Psoas muscle (tissue), 8 donors: Measurements from ENCODE around the gene LDAF1. TPM values are rescaled to one million over a fixed set of nuclear protein-coding genes. Genes with fewer than 3 reads are reported as not detected.

Experiments used
- ATAC-seq, 4 donors: fragments of 200-7000 bp; cut with Tn5 transposase; one replicate each; pipeline ENCODE4 v1.9.1; 2020; ENCODE audit warnings: moderate library complexity in 3 of 4, mild to moderate bottlenecking in 2 of 4
- DNase-seq, 2 donors: peaks; one replicate each; pipeline ENCODE4 v3.0.0-alpha.2; 2020
- H3K27ac ChIP-seq: fragments of 200-600 bp; one replicate; pipeline ENCODE4 v1.8.0; 2022
- H3K27me3 ChIP-seq, 3 donors: fragments of 200-600 bp in 1 of 3; one replicate each; pipeline versions ENCODE4 v1.6.1 to v1.8.0; 2013 to 2022; ENCODE audit warnings: low read length in 2 of 3, mild to moderate bottlenecking in 2 of 3, moderate library complexity in 1 of 3; ENCODE audit not compliant: insufficient read depth in 3 of 3
- H3K36me3 ChIP-seq, 2 donors: fragments of 200-600 bp in 1 of 2; one replicate each; pipeline versions ENCODE4 v1.6.1 to v1.8.0; 2013 to 2022; ENCODE audit warnings: low read depth in 1 of 2, mild to moderate bottlenecking in 1 of 2, moderate library complexity in 1 of 2; ENCODE audit not compliant: insufficient read depth in 1 of 2
- H3K4me1 ChIP-seq: fragments of 200-600 bp; one replicate; pipeline ENCODE4 v1.8.0; 2022
- H3K4me3 ChIP-seq: fragments of 200-600 bp; one replicate; pipeline ENCODE4 v1.8.0; 2022; ENCODE audit warnings: mild to moderate bottlenecking
- H3K9me3 ChIP-seq: fragments of 200-600 bp; one replicate; pipeline ENCODE4 v1.8.0; 2022
- WGBS, 3 donors: extraction: QIAGEN DNeasy Blood & Tissue Kit; methylation state at CpG; one replicate each; pipeline versions ENCODE4 v1.1.6 to v1.1.7; 2013; 5-methylcytosine and 5-hydroxymethylcytosine counted together
- intact Hi-C, 2 donors: fragments of 100-400 bp; cut with DNase I; formaldehyde crosslinking; loops; one replicate each; pipeline versions ENCODE4 v1.11.0 to v1.14.2; 2022
- polyA plus RNA-seq, 3 donors: library from polyadenylated mRNA; stranded (reverse); fragments of 200-250 nt; gene quantifications; one replicate each; pipeline ENCODE4 v1.2.3, GENCODE V29; 2013
- total RNA-seq, 4 donors: library from RNA; stranded (reverse); fragmentation: NEBNext Ultra II Directional in 2 of 4; extraction: Animal tissue kit (Norgen Biotek cat#: 25700) in 2 of 4; gene quantifications; one replicate each; pipeline versions ENCODE4 v1.2.1 to v1.2.4, GENCODE V29; 2021 to 2023
- TF ChIP-seq, protein P1 (sequence below): fragments of 200-600 bp; IDR thresholded peaks from one replicate; pipeline ENCODE4 v1.8.0; 2022; ENCODE audit warnings: antibody characterized with exemption
- donor health status: healthy with polysubstance abuse.
- donor health status: DM: no; HTN: no; CAD: no; lungs with moderate emphysema.
- donor health status: Bipolar disorder and iron deficiency.
- donor health status: healthy.
- donor health status: DM: yes; HTN: yes; CAD: no.
- donor health status: DM: no; HTN: no; CAD: no.
- donor health status: DM: no; HTN: no; CAD: no.
- donor health status: DM: yes; HTN: yes; CAD: no.

The LDAF1 gene
- total and polyA plus RNA-seq, 7 donors, result 25.7 to 57.3 (median 39.2) TPM

GRCh38 chr16:21184834-21185233, 26.4 kb downstream of the LDAF1 start:
- H3K4me1 ChIP-seq, result no peaks in the 10 kb centered on the region
- no peaks in the 10 kb centered on the region for H3K9me3 ChIP-seq
- H3K27ac ChIP-seq, result no peak overlapping the region
- ATAC-seq, result no peak
- H3K4me3 ChIP-seq, result no peak overlapping the region
- peaks cover 8 to 29% of the 10 kb centered on the region in 2 donors for H3K36me3 ChIP-seq
- TF ChIP-seq, protein P1, sequence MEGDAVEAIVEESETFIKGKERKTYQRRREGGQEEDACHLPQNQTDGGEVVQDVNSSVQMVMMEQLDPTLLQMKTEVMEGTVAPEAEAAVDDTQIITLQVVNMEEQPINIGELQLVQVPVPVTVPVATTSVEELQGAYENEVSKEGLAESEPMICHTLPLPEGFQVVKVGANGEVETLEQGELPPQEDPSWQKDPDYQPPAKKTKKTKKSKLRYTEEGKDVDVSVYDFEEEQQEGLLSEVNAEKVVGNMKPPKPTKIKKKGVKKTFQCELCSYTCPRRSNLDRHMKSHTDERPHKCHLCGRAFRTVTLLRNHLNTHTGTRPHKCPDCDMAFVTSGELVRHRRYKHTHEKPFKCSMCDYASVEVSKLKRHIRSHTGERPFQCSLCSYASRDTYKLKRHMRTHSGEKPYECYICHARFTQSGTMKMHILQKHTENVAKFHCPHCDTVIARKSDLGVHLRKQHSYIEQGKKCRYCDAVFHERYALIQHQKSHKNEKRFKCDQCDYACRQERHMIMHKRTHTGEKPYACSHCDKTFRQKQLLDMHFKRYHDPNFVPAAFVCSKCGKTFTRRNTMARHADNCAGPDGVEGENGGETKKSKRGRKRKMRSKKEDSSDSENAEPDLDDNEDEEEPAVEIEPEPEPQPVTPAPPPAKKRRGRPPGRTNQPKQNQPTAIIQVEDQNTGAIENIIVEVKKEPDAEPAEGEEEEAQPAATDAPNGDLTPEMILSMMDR, result no peak
- DNase-seq, result no peak
- 80 to 84% (median 82%) methylated on average over 3 of the region's 3 CpGs for WGBS, 3 donors
- intact Hi-C loops, result loop anchor here (5.0 kb wide), 3 partner anchors 92 to 1137 kb away; partner anchors contain the start of gene CRYM (in 1 of the 2)
- no peaks in the 10 kb centered on the region for H3K27me3 ChIP-seq

DNA sequence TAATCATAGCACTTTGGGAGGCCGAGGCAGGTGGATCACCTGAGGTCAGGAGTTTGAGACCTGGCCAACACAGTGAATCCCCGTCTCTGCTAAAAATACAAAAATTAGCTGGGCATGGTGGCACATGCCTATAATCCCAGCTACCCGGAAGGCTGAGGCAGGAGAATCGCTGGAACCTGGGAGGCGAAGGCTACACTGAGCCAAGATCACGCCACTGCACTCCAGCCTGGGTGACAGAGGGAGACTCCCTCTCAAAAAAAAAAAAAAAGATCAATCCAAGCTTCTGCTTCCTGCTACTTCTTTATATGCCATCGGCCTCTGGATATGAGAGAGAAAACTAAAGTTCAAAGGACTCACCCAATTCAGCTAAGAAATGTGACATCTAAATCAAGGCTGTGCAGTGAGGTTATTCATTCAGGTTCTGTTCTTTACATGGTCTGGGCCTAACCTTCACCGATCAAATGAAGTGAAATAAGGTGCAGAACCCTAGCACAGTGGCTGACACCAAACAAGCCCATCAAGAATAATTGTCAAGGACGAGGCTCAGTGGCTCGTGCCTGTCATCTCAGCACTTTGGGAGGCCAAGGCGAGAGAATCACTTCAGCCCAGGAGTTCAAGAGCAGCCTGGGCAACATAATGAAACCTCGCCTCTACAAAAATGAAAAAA, 27.3 kb downstream of the LDAF1 start:
- Histone ChIP-seq H3K9me3 (no peaks in the 10 kb centered on the region), H3K27ac (no peak overlapping the region), H3K36me3 (peaks cover 5 to 20% of the 10 kb centered on the region in 2 donors), H3K27me3 (no peaks in the 10 kb centered on the region), H3K4me3 (no peak overlapping the region), H3K4me1 (no peaks in the 10 kb centered on the region)
- DNase-seq (no peak), ATAC-seq (no peak)
- TF ChIP-seq, protein P1, result no peak
- intact Hi-C loops, result loop anchor here (5.0 kb wide), 3 partner anchors 92 to 1137 kb away; partner anchors contain the start of gene CRYM (in 1 of the 2)
- whole genome bisulfite sequencing, 3 donors, result 75 to 81% (median 77%) methylated on average over 12 of the region's 12 CpGs

DNA sequence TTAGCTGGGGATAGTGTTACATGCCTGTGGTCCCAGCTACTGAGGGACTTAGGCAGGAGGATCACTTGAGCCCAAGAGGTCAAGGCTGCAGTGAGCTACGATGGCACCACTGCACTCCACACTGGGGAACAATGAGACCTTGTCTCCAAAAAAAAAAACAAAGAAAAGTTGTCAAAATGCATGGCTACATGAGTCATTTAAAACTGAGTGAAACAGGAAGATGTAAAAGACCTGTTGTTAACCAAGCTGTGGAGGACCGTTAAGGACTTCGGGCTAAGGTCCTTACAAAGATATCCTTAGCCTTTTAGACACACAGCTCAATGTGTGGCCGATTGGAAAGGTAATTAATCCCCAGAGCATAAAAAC, 27.8 kb downstream of the LDAF1 start:
- intact Hi-C loops, result loop anchor here (5.0 kb wide), 3 partner anchors 91 to 1136 kb away; partner anchors contain the start of gene CRYM (in 1 of the 2)
- DNase-seq (no peak), ATAC-seq (no peak)
- H3K9me3 ChIP-seq, result no peaks in the 10 kb centered on the region
- peaks cover under 1 to 14% of the 10 kb centered on the region in 2 donors for H3K36me3 ChIP-seq
- no peaks in the 10 kb centered on the region for H3K4me1 ChIP-seq
- no peaks in the 10 kb centered on the region for H3K27me3 ChIP-seq
- WGBS, 3 donors, result 62 to 71% (median 62%) methylated on average over 4 of the region's 4 CpGs
- TF ChIP-seq, protein P1, result no peak
- H3K27ac ChIP-seq, result no peak overlapping the region
- no peak overlapping the region for H3K4me3 ChIP-seq

DNA sequence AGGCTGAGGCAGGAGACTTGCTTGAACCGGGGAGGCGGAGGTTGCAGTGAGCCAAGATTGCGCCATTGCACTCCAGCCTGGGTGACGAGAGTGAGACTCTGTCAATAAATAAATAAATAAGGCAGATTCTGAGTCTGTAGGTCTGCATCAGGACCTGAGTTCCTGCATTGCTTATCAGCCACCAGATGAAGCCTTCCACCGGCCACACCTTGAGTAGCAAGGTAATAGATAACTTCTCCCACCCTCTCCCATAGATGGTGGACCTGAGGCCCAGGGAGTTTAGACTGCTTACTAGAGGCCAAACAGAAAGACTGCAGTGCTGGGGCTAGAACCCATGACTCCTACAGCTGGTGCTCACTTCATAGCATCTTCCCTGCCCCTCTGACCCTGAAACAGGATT, 30.8 kb downstream of the LDAF1 start:
- Histone ChIP-seq H3K4me3 (no peak overlapping the region), H3K36me3 (no peaks in the 10 kb centered on the region), H3K9me3 (no peaks in the 10 kb centered on the region), H3K27ac (no peak overlapping the region), H3K27me3 (no peaks in the 10 kb centered on the region), H3K4me1 (no peaks in the 10 kb centered on the region)
- DNase-seq, result no peak
- WGBS, 3 donors, result 83 to 96% (median 90%) methylated on average over 5 of the region's 5 CpGs
- intact Hi-C loops, result loop anchor here (2.0 to 5.0 kb wide), 4 partner anchors 88 to 1133 kb away; partner anchors contain the start of gene CRYM (in 1 of the 2)
- TF ChIP-seq, protein P1, result no peak
- no peak for ATAC-seq
